HL-60 (cell line): ENCODE measurements around the gene MARCHF3.
A peak's percentile ranks its signal among the peaks of the same experiment; 100 is the strongest.

Experiments used
- DNase-seq, 2 experiments: peaks; one replicate each; pipeline ENCODE4 v3.0.0-alpha.2; 2010 to 2020; ENCODE audit warnings: low read depth in 1 of 2, low spot score in 1 of 2
- H3K27ac ChIP-seq: fragments of 250-450 bp; sonication (Bioruptor Pico); replicated peaks from 2 replicates; pipeline ENCODE4 v1.5.1; 2020; ENCODE audit warnings: mild to moderate bottlenecking, moderate library complexity
- H3K27me3 ChIP-seq: fragments of 250-450 bp; sonication (Bioruptor Pico); 2 replicates; pipeline ENCODE4 v1.5.1; 2021; ENCODE audit warnings: mild to moderate bottlenecking, moderate library complexity; ENCODE audit not compliant: insufficient read depth, poor library complexity, severe bottlenecking
- H3K4me3 ChIP-seq: replicated peaks from 2 replicates; pipeline ENCODE4 v1.5.1; 2011; ENCODE audit warnings: mild to moderate bottlenecking, control low read depth, low read length; ENCODE audit not compliant: insufficient read depth
- CTCF ChIP-seq: IDR thresholded peaks from one replicate; pipeline ENCODE4 v1.5.1; 2011; ENCODE audit warnings: low read length, control low read depth, inconsistent platforms; ENCODE audit not compliant: insufficient read depth
- GABPA ChIP-seq: IDR thresholded peaks from 2 replicates; pipeline ENCODE4 v1.6.1; 2012; ENCODE audit warnings: low read depth
- POLR2AphosphoS5 ChIP-seq: IDR thresholded peaks from 2 replicates; pipeline ENCODE4 v1.6.1; 2012; ENCODE audit warnings: low read depth
- REST ChIP-seq: IDR thresholded peaks from 2 replicates; pipeline ENCODE4 v1.6.1; 2012; ENCODE audit warnings: low read depth; ENCODE audit not compliant: insufficient replicate concordance
- SPI1 ChIP-seq: IDR thresholded peaks from 2 replicates; pipeline ENCODE4 v1.6.1; 2012; ENCODE audit warnings: low read depth, mild to moderate bottlenecking, borderline replicate concordance

MARCHF3 gene

GRCh38 chr5:126970517-126971017, 59.8 kb downstream of the MARCHF3 start:
- Histone ChIP-seq H3K27me3 (no peaks in the 10 kb centered on the region), H3K4me3 (no peak overlapping the region), H3K27ac (peak overlapping the region; percentile 69)
- no peak for DNase-seq
- TF ChIP-seq POLR2AphosphoS5 (no peak), SPI1 (no peak), CTCF (no peak), REST (no peak), GABPA (no peak)

- TF ChIP-seq POLR2AphosphoS5 (peak; percentile 46; the same call in 1 of the 2 replicates), REST (no peak), SPI1 (no peak), GABPA (no peak), CTCF (no peak)
- peak in 1 of 2 experiments; percentile 35 for DNase-seq
- H3K4me3 ChIP-seq = no peak overlapping the region
- no peaks in the 10 kb centered on the region for H3K27me3 ChIP-seq
- H3K27ac ChIP-seq = peak overlapping the region; percentile 69
Observed at GRCh38 chr5:126969548-126969947, 60.8 kb downstream of the MARCHF3 start.

- no peak for DNase-seq
- TF ChIP-seq CTCF (no peak), GABPA (no peak), REST (no peak), SPI1 (peak; percentile 54; the same call in 1 of the 2 replicates)
- Histone ChIP-seq H3K4me3 (no peak overlapping the region), H3K27me3 (no peaks in the 10 kb centered on the region), H3K27ac (no peak overlapping the region)
Observed at GRCh38 chr5:126967808-126968466, 62.4 kb downstream of the MARCHF3 start.
